Stimulated activated CD8-positive, alpha-beta memory T cell treated with anti-CD3 and anti-CD28 coated beads, Interleukin-7, amount 100 ng/mL, for 48 hours (primary cell): ENCODE results near the gene ISY1.
A peak's percentile ranks its signal among the peaks of the same experiment; 100 is the strongest.
"Not testable (repeated sequence)": the region's sequence is repeated elsewhere in the genome, so short reads cannot be mapped to it uniquely, and the experiment has no call there.

ENCODE experiments used
- DNase-seq, 2 donors: peaks; one replicate each; pipeline ENCODE4 v3.0.0-alpha.2; 2020; ENCODE audit warnings: low read depth in 1 of 2; ENCODE audit errors: extremely low read depth in 1 of 2

ISY1 gene

GRCh38 chr3:129173206-129173605 lies 12.3 kb upstream of the ISY1 start:
- no peak for DNase-seq

GRCh38 chr3:129166579-129167332 lies 5.9 kb upstream of the ISY1 start:
- DNase-seq, result no peak

- DNase-seq, result not testable (repeated sequence)
Observed at GRCh38 chr3:129165594-129165993, 4.7 kb upstream of the ISY1 start.

GRCh38 chr3:129164500-129164899 lies 3.6 kb upstream of the ISY1 start:
- no peak for DNase-seq

- DNase-seq, result no peak
Observed at GRCh38 chr3:129162729-129163579, 2.1 kb upstream of the ISY1 start.

- peak in 1 of 2 donors; percentile 18 for DNase-seq
Observed at GRCh38 chr3:129161860-129162271, 1.0 kb upstream of the ISY1 start.

GRCh38 chr3:129144786-129145185 lies 16.1 kb downstream of the ISY1 start:
- no peak for DNase-seq

- not testable (repeated sequence) for DNase-seq
Observed at GRCh38 chr3:129141011-129141410, 19.9 kb downstream of the ISY1 start.

- DNase-seq, result no peak
Observed at GRCh38 chr3:129139911-129140310, 21.0 kb downstream of the ISY1 start.

GRCh38 chr3:129136275-129136674 lies 24.6 kb downstream of the ISY1 start:
- DNase-seq, result not testable (repeated sequence)

- DNase-seq, result no peak
Observed at GRCh38 chr3:129132097-129132866, 28.6 kb downstream of the ISY1 start.

GRCh38 chr3:129131465-129132088 lies 29.3 kb downstream of the ISY1 start:
- DNase-seq, result no peak

- no peak for DNase-seq
Observed at GRCh38 chr3:129130291-129130813, 30.5 kb downstream of the ISY1 start.

- DNase-seq, result no peak
Observed at GRCh38 chr3:129128357-129129155, 32.3 kb downstream of the ISY1 start.

- no peak for DNase-seq
Observed at GRCh38 chr3:129126726-129127280, 34.1 kb downstream of the ISY1 start.

- no peak for DNase-seq
Observed at GRCh38 chr3:129123314-129124060, 37.4 kb downstream of the ISY1 start.

GRCh38 chr3:129122412-129123011 lies 38.4 kb downstream of the ISY1 start:
- DNase-seq, result no peak

GRCh38 chr3:129121792-129122411 lies 39.0 kb downstream of the ISY1 start, which contains the start of gene RAB43:
TSS of gene RAB43 (minus strand) at chr3:129121804. CDS start at chr3:129121489, 315 bp downstream.
- DNase-seq, result peak; percentile 78 to 83
